Esophagus squamous epithelium (tissue), 5 donors: ENCODE data around the gene CBFA2T3. TPM values are rescaled to one million over a fixed set of nuclear protein-coding genes. Genes with fewer than 3 reads are reported as not detected.

Experiments
- DNase-seq: peaks from one replicate; lab custom pipeline; 2025; lab: John Stamatoyannopoulos, UW
- H3K27ac ChIP-seq, 4 donors: fragments of 200-600 bp; sonication (generic); one replicate each; pipeline ENCODE4 v1.5.1; 2016 to 2019; ENCODE audit warnings: mild to moderate bottlenecking in 1 of 4
- H3K27me3 ChIP-seq, 4 donors: fragments of 200-600 bp; sonication (generic); 1 replicate in 3 of 4; 2 replicates in 1 of 4; pipeline versions ENCODE4 v1.5.1 to v1.6.0; 2017 to 2021; ENCODE audit warnings: antibody characterized with exemption in 1 of 4
- H3K36me3 ChIP-seq, 3 donors: fragments of 200-600 bp; sonication (generic); one replicate each; pipeline ENCODE4 v1.5.1; 2016 to 2019
- H3K4me1 ChIP-seq, 3 donors: fragments of 200-600 bp; sonication (generic); one replicate each; pipeline ENCODE4 v1.5.1; 2017 to 2019
- H3K4me3 ChIP-seq, 4 donors: fragments of 200-600 bp; sonication (generic); 1 replicate in 3 of 4; 2 replicates in 1 of 4; pipeline ENCODE4 v1.5.1; 2016 to 2019; ENCODE audit warnings: mild to moderate bottlenecking in 2 of 4, moderate library complexity in 1 of 4
- H3K9me3 ChIP-seq, 3 donors: fragments of 200-600 bp; sonication (generic); one replicate each; pipeline ENCODE4 v1.5.1; 2016 to 2019
- CTCF ChIP-seq, 6 experiments: fragments of 450-650 bp in 4 of 6; fragments of 200-600 bp in 2 of 6; sonication (generic) in 2 of 6; IDR thresholded peaks; one replicate each; pipeline ENCODE4 v1.5.1; 2016 to 2019; ENCODE audit warnings: antibody characterized with exemption in 6 of 6, mild to moderate bottlenecking in 4 of 6, moderate library complexity in 4 of 6
- POLR2A ChIP-seq, 4 donors: fragments of 450-650 bp; IDR thresholded peaks; one replicate each; pipeline ENCODE4 v1.6.1; 2017; ENCODE audit warnings: antibody characterized with exemption in 4 of 4, mild to moderate bottlenecking in 4 of 4, moderate library complexity in 3 of 4
- WGBS, 2 donors: methylation state at CpG; one replicate each; pipeline ENCODE4 v1.1.5; 2018; 5-methylcytosine and 5-hydroxymethylcytosine counted together
- intact Hi-C: fragments of 100-400 bp; cut with DNase I; formaldehyde crosslinking; loops from one replicate; pipeline ENCODE4 v1.15.0; 2022
- total RNA-seq, 4 donors: library from RNA; depleted of rRNA; stranded (reverse); fragments of >200 nt; gene quantifications; one replicate each; pipeline ENCODE4 v1.1.0, GENCODE V29; 2016
- donor health status: DM: yes; HTN: yes; CAD: no.

CBFA2T3 gene
- total RNA-seq, 4 donors from 2014 or later: 0.18 to 2.7 (median 1.4) TPM

GRCh38 chr16:89007371-89008249 is 30.6 kb upstream of the CBFA2T3 start:
- Histone ChIP-seq H3K9me3 (no peaks in the 10 kb centered on the region), H3K4me3 (no peak overlapping the region), H3K27me3 (peaks cover 0 to 78% (median 2%) of the 10 kb centered on the region in 4 donors), H3K27ac (no peak overlapping the region), H3K36me3 (no peaks in the 10 kb centered on the region), H3K4me1 (peaks cover 0 to 8% (median 0%) of the 10 kb centered on the region in 3 donors)
- no peak for TF ChIP-seq CTCF (IDR thresholded peaks at IDR 0.05)
- TF ChIP-seq POLR2A (IDR thresholded peaks at IDR 0.05): no peak
- WGBS, 2 donors: 29 to 41% methylated on average over 3 to 8 of the region's 9 CpGs
- no peak for DNase-seq
- intact Hi-C loops: no loop called here

- DNase-seq: no peak
- Histone ChIP-seq H3K9me3 (peaks cover 0 to 4% (median 0%) of the 10 kb centered on the region in 3 donors), H3K4me3 (no peak overlapping the region), H3K27me3 (peaks cover 0 to 77% (median 4%) of the 10 kb centered on the region in 4 donors), H3K4me1 (peaks cover 0 to 8% (median 0%) of the 10 kb centered on the region in 3 donors), H3K36me3 (no peaks in the 10 kb centered on the region), H3K27ac (no peak overlapping the region)
- TF ChIP-seq CTCF (IDR thresholded peaks at IDR 0.05) (no peak), POLR2A (IDR thresholded peaks at IDR 0.05) (no peak)
- 72 to 77% methylated on average over 11 to 15 of the region's 24 CpGs for WGBS, 2 donors
- intact Hi-C loops: no loop called here
Observed at GRCh38 chr16:89006036-89006752, 29.2 kb upstream of the CBFA2T3 start.

- WGBS, 2 donors: 77 to 78% methylated on average over 13 to 15 of the region's 23 CpGs
- no peak overlapping the region for H3K27ac ChIP-seq
- no peak for DNase-seq
- H3K4me1 ChIP-seq: peaks cover 0 to 8% (median 0%) of the 10 kb centered on the region in 3 donors
- H3K27me3 ChIP-seq: peaks cover 0 to 80% (median 4%) of the 10 kb centered on the region in 4 donors
- no peak overlapping the region for H3K4me3 ChIP-seq
- H3K36me3 ChIP-seq: no peaks in the 10 kb centered on the region
- TF ChIP-seq POLR2A (IDR thresholded peaks at IDR 0.05) (no peak), CTCF (IDR thresholded peaks at IDR 0.05) (no peak)
- H3K9me3 ChIP-seq: peaks cover 0 to 12% (median 0%) of the 10 kb centered on the region in 3 donors
- intact Hi-C loops: no loop called here
Observed at GRCh38 chr16:89005201-89006035, 28.4 kb upstream of the CBFA2T3 start.

GRCh38 chr16:89004209-89004831 is 27.3 kb upstream of the CBFA2T3 start:
- H3K27ac ChIP-seq: no peak overlapping the region
- H3K27me3 ChIP-seq: peaks cover 0 to 76% (median 6%) of the 10 kb centered on the region in 4 donors
- H3K36me3 ChIP-seq: no peaks in the 10 kb centered on the region
- peaks cover 0 to 8% (median 0%) of the 10 kb centered on the region in 3 donors for H3K4me1 ChIP-seq
- WGBS, 2 donors: 13 to 14% methylated on average over 27 to 30 of the region's 34 CpGs
- H3K9me3 ChIP-seq: peaks cover 0 to 13% (median 3%) of the 10 kb centered on the region in 3 donors
- DNase-seq: no peak
- intact Hi-C loops: no loop called here
- no peak overlapping the region for H3K4me3 ChIP-seq
- TF ChIP-seq CTCF (IDR thresholded peaks at IDR 0.05) (no peak), POLR2A (IDR thresholded peaks at IDR 0.05) (no peak)
